ENCODE results near the gene C11orf71.

C11orf71 gene

GRCh38 chr11:114366331-114367243 is 33.7 kb downstream of the C11orf71 start:
- no peak overlapping the region for H3K4me2 ChIP-seq (ENCODE audit: low read length)
- H4K20me1 ChIP-seq (ENCODE audit: insufficient read depth, low read length), result no peaks in the 10 kb centered on the region
- H3K27me3 ChIP-seq (ENCODE audit: insufficient read depth, low read length), result no peaks in the 10 kb centered on the region
- H3K9ac ChIP-seq (ENCODE audit: low read length), result no peak overlapping the region
- no peak for TF ChIP-seq EZH2 (IDR thresholded peaks at IDR 0.05; ENCODE audit: borderline replicate concordance, low read length)
- TF ChIP-seq, protein P1, sequence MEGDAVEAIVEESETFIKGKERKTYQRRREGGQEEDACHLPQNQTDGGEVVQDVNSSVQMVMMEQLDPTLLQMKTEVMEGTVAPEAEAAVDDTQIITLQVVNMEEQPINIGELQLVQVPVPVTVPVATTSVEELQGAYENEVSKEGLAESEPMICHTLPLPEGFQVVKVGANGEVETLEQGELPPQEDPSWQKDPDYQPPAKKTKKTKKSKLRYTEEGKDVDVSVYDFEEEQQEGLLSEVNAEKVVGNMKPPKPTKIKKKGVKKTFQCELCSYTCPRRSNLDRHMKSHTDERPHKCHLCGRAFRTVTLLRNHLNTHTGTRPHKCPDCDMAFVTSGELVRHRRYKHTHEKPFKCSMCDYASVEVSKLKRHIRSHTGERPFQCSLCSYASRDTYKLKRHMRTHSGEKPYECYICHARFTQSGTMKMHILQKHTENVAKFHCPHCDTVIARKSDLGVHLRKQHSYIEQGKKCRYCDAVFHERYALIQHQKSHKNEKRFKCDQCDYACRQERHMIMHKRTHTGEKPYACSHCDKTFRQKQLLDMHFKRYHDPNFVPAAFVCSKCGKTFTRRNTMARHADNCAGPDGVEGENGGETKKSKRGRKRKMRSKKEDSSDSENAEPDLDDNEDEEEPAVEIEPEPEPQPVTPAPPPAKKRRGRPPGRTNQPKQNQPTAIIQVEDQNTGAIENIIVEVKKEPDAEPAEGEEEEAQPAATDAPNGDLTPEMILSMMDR (IDR thresholded peaks at IDR 0.05; ENCODE audit: low read length), result no peak
- no peak overlapping the region for H2AFZ ChIP-seq (ENCODE audit: low read length)
- no peaks in the 10 kb centered on the region for H3F3A ChIP-seq (ENCODE audit: insufficient read depth, low read length)
- H3K79me2 ChIP-seq (ENCODE audit: insufficient read depth, low read length), result no peaks in the 10 kb centered on the region
- no peak overlapping the region for H3K27ac ChIP-seq (ENCODE audit: low read depth, low read length, poor library complexity, severe bottlenecking)
- H3K9me2 ChIP-seq (ENCODE audit: low read depth, low read length), result no peaks in the 10 kb centered on the region
- no peaks in the 10 kb centered on the region for H3K4me1 ChIP-seq (ENCODE audit: insufficient read depth, low read length, severe bottlenecking)
- H3K9me3 ChIP-seq (ENCODE audit: low read length), result no peaks in the 10 kb centered on the region
- no peaks in the 10 kb centered on the region for H3K36me3 ChIP-seq (ENCODE audit: insufficient read depth, low read length)
- H3K4me3 ChIP-seq (ENCODE audit: low read depth, low read length, poor library complexity, severe bottlenecking), result no peak overlapping the region

DNA sequence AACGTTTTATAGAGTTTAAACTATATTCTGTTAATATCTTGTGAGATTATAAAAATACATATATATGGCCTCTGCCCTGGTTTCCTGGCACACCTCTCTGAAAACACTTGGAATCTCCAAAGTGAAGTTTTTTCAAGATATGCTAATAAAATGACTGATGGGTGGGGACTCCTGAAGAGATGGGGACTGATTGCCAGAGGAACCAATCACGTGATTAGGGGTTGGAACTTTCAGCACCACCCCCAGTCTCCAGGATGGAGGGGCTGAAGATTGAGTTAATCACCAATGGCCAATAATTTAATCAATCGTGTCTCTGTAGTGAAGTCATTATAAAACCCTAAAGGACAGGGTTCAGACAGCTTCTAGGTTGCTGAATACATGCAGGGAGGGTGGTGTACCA is 37.4 kb downstream of the C11orf71 start:
- no peak for TF ChIP-seq EZH2 (IDR thresholded peaks at IDR 0.05; ENCODE audit: borderline replicate concordance, low read length)
- TF ChIP-seq, protein P1 (IDR thresholded peaks at IDR 0.05; ENCODE audit: low read length), result no peak
- Histone ChIP-seq H4K20me1 (ENCODE audit: insufficient read depth, low read length) (no peaks in the 10 kb centered on the region), H3K27me3 (ENCODE audit: insufficient read depth, low read length) (no peaks in the 10 kb centered on the region), H2AFZ (ENCODE audit: low read length) (no peak overlapping the region), H3K4me2 (ENCODE audit: low read length) (no peak overlapping the region), H3K9me2 (ENCODE audit: low read depth, low read length) (no peaks in the 10 kb centered on the region), H3K4me1 (ENCODE audit: insufficient read depth, low read length, severe bottlenecking) (no peaks in the 10 kb centered on the region), H3K36me3 (ENCODE audit: insufficient read depth, low read length) (no peaks in the 10 kb centered on the region), H3K4me3 (ENCODE audit: low read depth, low read length, poor library complexity, severe bottlenecking) (no peak overlapping the region), H3K9me3 (ENCODE audit: low read length) (no peaks in the 10 kb centered on the region), H3K9ac (ENCODE audit: low read length) (no peak overlapping the region), H3K79me2 (ENCODE audit: insufficient read depth, low read length) (no peaks in the 10 kb centered on the region), H3F3A (ENCODE audit: insufficient read depth, low read length) (no peaks in the 10 kb centered on the region), H3K27ac (ENCODE audit: low read depth, low read length, poor library complexity, severe bottlenecking) (no peak overlapping the region)

- H3K4me2 ChIP-seq (ENCODE audit: low read length), result no peak overlapping the region
- no peaks in the 10 kb centered on the region for H3K27me3 ChIP-seq (ENCODE audit: insufficient read depth, low read length)
- TF ChIP-seq EZH2 (IDR thresholded peaks at IDR 0.05; ENCODE audit: borderline replicate concordance, low read length), result no peak
- TF ChIP-seq, protein P1 (IDR thresholded peaks at IDR 0.05; ENCODE audit: low read length), result no peak
- H3K9me2 ChIP-seq (ENCODE audit: low read depth, low read length), result no peaks in the 10 kb centered on the region
- H3F3A ChIP-seq (ENCODE audit: insufficient read depth, low read length), result no peaks in the 10 kb centered on the region
- no peaks in the 10 kb centered on the region for H3K79me2 ChIP-seq (ENCODE audit: insufficient read depth, low read length)
- H2AFZ ChIP-seq (ENCODE audit: low read length), result no peak overlapping the region
- no peaks in the 10 kb centered on the region for H3K36me3 ChIP-seq (ENCODE audit: insufficient read depth, low read length)
- no peaks in the 10 kb centered on the region for H3K9me3 ChIP-seq (ENCODE audit: low read length)
- H4K20me1 ChIP-seq (ENCODE audit: insufficient read depth, low read length), result no peaks in the 10 kb centered on the region
- no peak overlapping the region for H3K9ac ChIP-seq (ENCODE audit: low read length)
- H3K27ac ChIP-seq (ENCODE audit: low read depth, low read length, poor library complexity, severe bottlenecking), result no peak overlapping the region
- H3K4me3 ChIP-seq (ENCODE audit: low read depth, low read length, poor library complexity, severe bottlenecking), result no peak overlapping the region
- H3K4me1 ChIP-seq (ENCODE audit: insufficient read depth, low read length, severe bottlenecking), result no peaks in the 10 kb centered on the region
These were observed 38.0 kb downstream of the C11orf71 start for GRCh38 chr11:114362326-114362725.

Measured in OCI-LY1 (cell line).